ENCODE data around the gene EIF2S1.

GRCh38 chr14:67425608-67426007 lies 65.5 kb downstream of the EIF2S1 start:
- no peak for TF ChIP-seq CTCF (conservative IDR thresholded peaks at IDR 0.05; ENCODE audit: low read depth in 2 of 2)
- TF ChIP-seq REST (IDR thresholded peaks at IDR 0.05; ENCODE audit: unreplicated experiment), result no peak
- no peak for TF ChIP-seq EZH2 (IDR thresholded peaks at IDR 0.05; ENCODE audit: low read depth, unreplicated experiment)
- no peak for TF ChIP-seq ZNF114 (CRISPR knock-in tag; IDR thresholded peaks at IDR 0.05)
- TF ChIP-seq POLR2AphosphoS5 (IDR thresholded peaks at IDR 0.05; ENCODE audit: low read depth), result no peak
- TF ChIP-seq JUNB (IDR thresholded peaks at IDR 0.05; ENCODE audit: unreplicated experiment), result no peak

All from GM23338 (cell line).